ENCODE measurements around the gene ZC3HAV1L.
"Not testable (repeated sequence)": the region's sequence is repeated elsewhere in the genome, so short reads cannot be mapped to it uniquely, and the experiment has no call there.

Gene ZC3HAV1L

GRCh38 chr7:139060695-139061237 lies 24.9 kb upstream of the ZC3HAV1L start:
- no peak for DNase-seq (ENCODE audit: low read depth, low spot score)
- TF ChIP-seq POLR2AphosphoS5 (IDR thresholded peaks at IDR 0.05; ENCODE audit: borderline replicate concordance, low read depth, low read length): no peak
- no peak for TF ChIP-seq FOXP2 (optimal IDR thresholded peaks at IDR 0.05; ENCODE audit: control extremely low read depth, extremely low read length, insufficient read depth)
- TF ChIP-seq EZH2 (IDR thresholded peaks at IDR 0.05): no peak
- H3K9ac ChIP-seq (ENCODE audit: insufficient read length): no peak overlapping the region
- H3K4me3 ChIP-seq: no peak overlapping the region
- H3K9me3 ChIP-seq (ENCODE audit: low read depth, low read length): no peaks in the 10 kb centered on the region
- H3K27ac ChIP-seq: no peak overlapping the region
- H3K36me3 ChIP-seq (ENCODE audit: insufficient read depth, low read length): no peaks in the 10 kb centered on the region

GRCh38 chr7:139059905-139060304 lies 24.1 kb upstream of the ZC3HAV1L start:
- Histone ChIP-seq H3K27ac (no peak overlapping the region), H3K36me3 (ENCODE audit: insufficient read depth, low read length) (no peaks in the 10 kb centered on the region)

DNA sequence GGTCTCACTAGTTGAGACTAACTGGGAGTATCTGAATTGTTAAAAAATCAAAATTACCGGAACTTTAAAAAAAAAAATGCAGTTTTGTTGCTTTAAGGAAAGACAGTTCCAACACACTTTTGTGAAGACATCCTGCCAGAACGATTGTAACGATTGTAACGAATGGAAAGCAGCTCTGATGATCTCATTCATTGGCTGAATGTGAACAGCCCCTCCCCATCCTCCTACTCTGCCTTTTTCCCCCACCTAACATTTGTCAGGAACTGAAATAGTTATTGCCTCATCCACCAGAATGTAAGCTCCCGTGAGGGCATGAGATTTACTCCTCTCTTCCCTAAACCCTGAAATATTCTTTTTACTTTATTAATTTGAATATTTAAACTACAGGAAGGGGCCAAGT lies 23.1 kb upstream of the ZC3HAV1L start:
- Histone ChIP-seq H3K4me3 (no peak overlapping the region), H3K9me3 (ENCODE audit: low read depth, low read length) (no peaks in the 10 kb centered on the region), H3K36me3 (ENCODE audit: insufficient read depth, low read length) (no peaks in the 10 kb centered on the region), H3K27ac (no peak overlapping the region), H3K9ac (ENCODE audit: insufficient read length) (no peak overlapping the region)
- TF ChIP-seq POLR2AphosphoS5 (IDR thresholded peaks at IDR 0.05; ENCODE audit: borderline replicate concordance, low read depth, low read length) (no peak), EZH2 (IDR thresholded peaks at IDR 0.05) (no peak), FOXP2 (optimal IDR thresholded peaks at IDR 0.05; ENCODE audit: control extremely low read depth, extremely low read length, insufficient read depth) (no peak)
- DNase-seq (ENCODE audit: low read depth, low spot score): no peak

More at GRCh38 chr7:139059905-139060304, 24.1 kb upstream of the ZC3HAV1L start:
- Histone ChIP-seq H3K9me3 (ENCODE audit: low read depth, low read length) (no peaks in the 10 kb centered on the region), H3K9ac (ENCODE audit: insufficient read length) (no peak overlapping the region), H3K4me3 (no peak overlapping the region)
- TF ChIP-seq EZH2 (IDR thresholded peaks at IDR 0.05) (no peak), FOXP2 (optimal IDR thresholded peaks at IDR 0.05; ENCODE audit: control extremely low read depth, extremely low read length, insufficient read depth) (no peak), POLR2AphosphoS5 (IDR thresholded peaks at IDR 0.05; ENCODE audit: borderline replicate concordance, low read depth, low read length) (no peak)
- no peak for DNase-seq (ENCODE audit: low read depth, low spot score)

GRCh38 chr7:139055674-139056073 lies 19.8 kb upstream of the ZC3HAV1L start:
- no peak overlapping the region for H3K27ac ChIP-seq
- no peak overlapping the region for H3K4me3 ChIP-seq
- DNase-seq (ENCODE audit: low read depth, low spot score): no peak
- H3K9me3 ChIP-seq (ENCODE audit: low read depth, low read length): no peaks in the 10 kb centered on the region
- H3K36me3 ChIP-seq (ENCODE audit: insufficient read depth, low read length): no peaks in the 10 kb centered on the region
- TF ChIP-seq FOXP2 (optimal IDR thresholded peaks at IDR 0.05; ENCODE audit: control extremely low read depth, extremely low read length, insufficient read depth) (no peak), EZH2 (IDR thresholded peaks at IDR 0.05) (no peak), POLR2AphosphoS5 (IDR thresholded peaks at IDR 0.05; ENCODE audit: borderline replicate concordance, low read depth, low read length) (no peak)
- no peak overlapping the region for H3K9ac ChIP-seq (ENCODE audit: insufficient read length)

DNA sequence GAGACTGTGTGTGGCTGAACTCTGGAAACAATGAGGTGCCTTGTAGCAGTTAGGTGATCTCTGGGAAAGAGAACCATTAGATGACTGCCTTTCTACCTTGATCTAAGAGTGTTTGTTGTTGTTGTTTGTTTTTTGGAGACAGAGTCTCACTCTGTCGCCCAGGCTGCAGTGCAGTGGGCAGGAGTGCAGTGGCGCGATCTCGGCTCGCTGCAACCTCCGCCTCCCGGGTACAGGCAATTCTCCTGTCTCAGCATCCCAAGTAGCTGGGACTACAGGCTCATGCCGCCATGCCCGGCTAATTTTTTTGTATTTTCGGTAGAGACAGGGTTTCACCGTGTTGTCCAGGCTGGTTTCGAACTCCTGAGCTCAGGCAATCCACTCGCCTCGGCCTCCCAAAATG lies 18.8 kb upstream of the ZC3HAV1L start:
- not testable (repeated sequence) for H3K36me3 ChIP-seq (ENCODE audit: insufficient read depth, low read length); H3K27ac ChIP-seq; H3K9me3 ChIP-seq (ENCODE audit: low read depth, low read length)

DNA sequence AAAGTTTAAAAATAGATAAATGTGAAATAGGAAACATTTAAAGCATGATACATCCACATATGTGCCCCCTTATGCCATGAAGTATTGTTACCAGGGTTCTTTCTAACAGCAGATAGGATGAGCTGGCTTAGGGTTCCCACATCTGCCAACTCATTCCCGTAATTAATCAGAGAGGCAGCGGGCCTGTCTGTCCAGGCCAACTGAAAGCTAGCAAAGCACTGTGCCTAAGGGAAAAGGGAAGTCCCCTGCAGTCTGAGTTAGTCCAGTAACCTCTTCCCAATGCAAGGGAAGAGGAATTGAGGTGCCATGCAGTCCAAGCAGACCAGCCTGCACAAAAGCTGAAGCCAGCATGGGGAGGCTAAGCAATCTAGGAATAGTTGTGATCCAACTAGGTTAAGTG lies 18.3 kb upstream of the ZC3HAV1L start:
- DNase-seq (ENCODE audit: low read depth, low spot score): no peak
- Histone ChIP-seq H3K27ac (no peak overlapping the region), H3K36me3 (ENCODE audit: insufficient read depth, low read length) (no peaks in the 10 kb centered on the region)

More for the DNA sequence above, 18.8 kb upstream of the ZC3HAV1L start:
- DNase-seq (ENCODE audit: low read depth, low spot score); H3K9ac ChIP-seq (ENCODE audit: insufficient read length); H3K4me3 ChIP-seq: not testable (repeated sequence)

DNA sequence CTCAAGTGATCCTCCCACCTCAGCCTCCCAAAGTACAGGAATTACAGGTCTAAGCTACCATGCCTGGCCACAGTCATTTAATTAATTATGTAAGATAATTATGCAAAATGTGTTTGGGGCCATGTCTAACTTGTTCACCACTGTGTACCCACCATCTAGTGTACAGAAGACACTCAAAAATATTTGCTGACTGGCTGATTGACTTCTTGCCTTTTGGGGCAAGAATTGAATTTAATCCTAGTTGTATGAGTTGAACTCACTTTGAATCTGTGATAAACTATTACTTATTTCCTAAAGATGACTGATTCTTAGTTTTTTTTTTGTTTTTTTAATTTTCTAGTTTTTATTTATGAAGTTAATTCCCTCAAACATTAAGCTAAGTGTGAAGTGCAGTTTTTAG lies 15.8 kb upstream of the ZC3HAV1L start:
- Histone ChIP-seq H3K9ac (ENCODE audit: insufficient read length) (no peak overlapping the region), H3K4me3 (no peak overlapping the region), H3K9me3 (ENCODE audit: low read depth, low read length) (no peaks in the 10 kb centered on the region), H3K27ac (no peak overlapping the region), H3K36me3 (ENCODE audit: insufficient read depth, low read length) (no peaks in the 10 kb centered on the region)
- no peak for DNase-seq (ENCODE audit: low read depth, low spot score)
- no peak for TF ChIP-seq POLR2AphosphoS5 (IDR thresholded peaks at IDR 0.05; ENCODE audit: borderline replicate concordance, low read depth, low read length)
- no peak for TF ChIP-seq EZH2 (IDR thresholded peaks at IDR 0.05)
- no peak for TF ChIP-seq FOXP2 (optimal IDR thresholded peaks at IDR 0.05; ENCODE audit: control extremely low read depth, extremely low read length, insufficient read depth)

More for the DNA sequence above, 18.3 kb upstream of the ZC3HAV1L start:
- TF ChIP-seq EZH2 (IDR thresholded peaks at IDR 0.05): no peak
- no peak for TF ChIP-seq FOXP2 (optimal IDR thresholded peaks at IDR 0.05; ENCODE audit: control extremely low read depth, extremely low read length, insufficient read depth)
- no peak for TF ChIP-seq POLR2AphosphoS5 (IDR thresholded peaks at IDR 0.05; ENCODE audit: borderline replicate concordance, low read depth, low read length)
- no peak overlapping the region for H3K9ac ChIP-seq (ENCODE audit: insufficient read length)
- H3K4me3 ChIP-seq: no peak overlapping the region
- no peaks in the 10 kb centered on the region for H3K9me3 ChIP-seq (ENCODE audit: low read depth, low read length)

DNA sequence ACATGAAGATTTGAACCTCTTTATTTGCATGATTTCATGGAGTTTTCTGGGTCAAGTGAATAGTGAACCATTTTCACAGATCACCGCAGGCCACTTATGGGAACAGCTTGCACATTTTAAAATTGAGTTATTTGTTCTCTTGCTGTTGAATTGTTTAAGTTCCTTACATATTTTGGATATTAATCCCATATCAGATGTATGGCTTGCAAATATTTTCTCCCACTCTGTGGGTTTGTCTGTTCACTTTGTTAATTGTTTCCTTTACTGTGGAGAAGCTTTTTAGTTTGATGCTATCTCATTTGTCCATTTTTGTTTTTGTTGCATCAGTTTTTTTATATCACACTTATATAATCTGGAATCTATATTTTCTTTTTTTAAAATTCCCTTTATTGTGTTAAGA lies 14.1 kb upstream of the ZC3HAV1L start:
- DNase-seq (ENCODE audit: low read depth, low spot score): no peak
- Histone ChIP-seq H3K9me3 (ENCODE audit: low read depth, low read length) (no peaks in the 10 kb centered on the region), H3K9ac (ENCODE audit: insufficient read length) (no peak overlapping the region), H3K27ac (no peak overlapping the region), H3K36me3 (ENCODE audit: insufficient read depth, low read length) (no peaks in the 10 kb centered on the region), H3K4me3 (no peak overlapping the region)
- TF ChIP-seq FOXP2 (optimal IDR thresholded peaks at IDR 0.05; ENCODE audit: control extremely low read depth, extremely low read length, insufficient read depth): no peak
- TF ChIP-seq POLR2AphosphoS5 (IDR thresholded peaks at IDR 0.05; ENCODE audit: borderline replicate concordance, low read depth, low read length): no peak
- TF ChIP-seq EZH2 (IDR thresholded peaks at IDR 0.05): no peak

GRCh38 chr7:139049111-139049510 lies 13.3 kb upstream of the ZC3HAV1L start:
- H3K27ac ChIP-seq: no peak overlapping the region
- no peak for DNase-seq (ENCODE audit: low read depth, low spot score)
- no peak overlapping the region for H3K9ac ChIP-seq (ENCODE audit: insufficient read length)
- TF ChIP-seq POLR2AphosphoS5 (IDR thresholded peaks at IDR 0.05; ENCODE audit: borderline replicate concordance, low read depth, low read length) (no peak), EZH2 (IDR thresholded peaks at IDR 0.05) (no peak), FOXP2 (optimal IDR thresholded peaks at IDR 0.05; ENCODE audit: control extremely low read depth, extremely low read length, insufficient read depth) (no peak)
- H3K36me3 ChIP-seq (ENCODE audit: insufficient read depth, low read length): no peaks in the 10 kb centered on the region
- H3K4me3 ChIP-seq: no peak overlapping the region
- no peaks in the 10 kb centered on the region for H3K9me3 ChIP-seq (ENCODE audit: low read depth, low read length)

Data from SK-N-MC (cell line).